ENCODE data around the gene HDAC7. TPM values are rescaled to one million over a fixed set of nuclear protein-coding genes. Genes with fewer than 3 reads are reported as not detected.

The HDAC7 gene
- total and polyA plus RNA-seq, 4 donors: 3.5 to 14.7 (median 7.2) TPM

DNA sequence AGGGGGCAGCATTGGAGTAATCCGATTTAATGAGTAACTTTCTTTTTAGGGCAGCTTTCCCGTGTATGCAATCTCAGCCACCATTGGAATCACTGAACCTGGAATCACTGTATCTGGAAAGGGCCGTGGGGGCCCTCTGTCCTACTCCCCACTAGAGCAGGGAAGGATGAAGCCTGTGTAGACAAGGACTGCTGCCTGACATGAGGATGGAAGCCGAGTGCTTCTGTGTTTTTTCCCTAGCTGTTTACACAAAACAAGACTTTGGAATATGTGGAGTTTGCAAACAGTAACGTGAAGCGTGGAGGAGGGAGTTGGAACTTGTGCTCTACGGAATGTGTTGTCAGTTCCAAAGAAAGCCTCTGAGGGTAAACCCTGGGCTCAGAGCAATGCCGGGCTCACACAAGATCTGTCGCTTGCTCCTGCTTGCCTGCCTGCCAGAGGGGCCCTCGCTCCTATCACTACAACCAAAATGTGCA, 32.4 kb upstream of the HDAC7 start:
- 31% methylated on average over 10 of the region's 10 CpGs for WGBS
- no peak for TF ChIP-seq TAF1 (conservative IDR thresholded peaks at IDR 0.05)
- TF ChIP-seq SP1 (IDR thresholded peaks at IDR 0.05): peak; percentile 97
- TF ChIP-seq, protein P1, sequence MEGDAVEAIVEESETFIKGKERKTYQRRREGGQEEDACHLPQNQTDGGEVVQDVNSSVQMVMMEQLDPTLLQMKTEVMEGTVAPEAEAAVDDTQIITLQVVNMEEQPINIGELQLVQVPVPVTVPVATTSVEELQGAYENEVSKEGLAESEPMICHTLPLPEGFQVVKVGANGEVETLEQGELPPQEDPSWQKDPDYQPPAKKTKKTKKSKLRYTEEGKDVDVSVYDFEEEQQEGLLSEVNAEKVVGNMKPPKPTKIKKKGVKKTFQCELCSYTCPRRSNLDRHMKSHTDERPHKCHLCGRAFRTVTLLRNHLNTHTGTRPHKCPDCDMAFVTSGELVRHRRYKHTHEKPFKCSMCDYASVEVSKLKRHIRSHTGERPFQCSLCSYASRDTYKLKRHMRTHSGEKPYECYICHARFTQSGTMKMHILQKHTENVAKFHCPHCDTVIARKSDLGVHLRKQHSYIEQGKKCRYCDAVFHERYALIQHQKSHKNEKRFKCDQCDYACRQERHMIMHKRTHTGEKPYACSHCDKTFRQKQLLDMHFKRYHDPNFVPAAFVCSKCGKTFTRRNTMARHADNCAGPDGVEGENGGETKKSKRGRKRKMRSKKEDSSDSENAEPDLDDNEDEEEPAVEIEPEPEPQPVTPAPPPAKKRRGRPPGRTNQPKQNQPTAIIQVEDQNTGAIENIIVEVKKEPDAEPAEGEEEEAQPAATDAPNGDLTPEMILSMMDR (IDR thresholded peaks at IDR 0.05; ENCODE audit: low read depth, low read length, missing input control): no peak
- TF ChIP-seq GABPA (IDR thresholded peaks at IDR 0.05 in 1 of 2, conservative IDR thresholded peaks at IDR 0.05 in 1 of 2): no peak
- TF ChIP-seq YY1 (IDR thresholded peaks at IDR 0.05): peak; percentile 65
- TF ChIP-seq REST (IDR thresholded peaks at IDR 0.05): peak; percentile 79
- TF ChIP-seq HNF4A (conservative IDR thresholded peaks at IDR 0.05): peak; percentile 93 to 98
- peak; percentile 19 to 41 for TF ChIP-seq RAD21 (IDR thresholded peaks at IDR 0.05)
- peak; percentile 85 for TF ChIP-seq HNF4G (IDR thresholded peaks at IDR 0.05)
- peak; percentile 14 for TF ChIP-seq NR2F2 (IDR thresholded peaks at IDR 0.05)
- TF ChIP-seq JUND (IDR thresholded peaks at IDR 0.05): peak; percentile 47 to 77
- TF ChIP-seq, protein P2, sequence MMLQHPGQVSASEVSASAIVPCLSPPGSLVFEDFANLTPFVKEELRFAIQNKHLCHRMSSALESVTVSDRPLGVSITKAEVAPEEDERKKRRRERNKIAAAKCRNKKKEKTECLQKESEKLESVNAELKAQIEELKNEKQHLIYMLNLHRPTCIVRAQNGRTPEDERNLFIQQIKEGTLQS (IDR thresholded peaks at IDR 0.05): no peak
- peak; percentile 97 for TF ChIP-seq FOXA1 (IDR thresholded peaks at IDR 0.05)
- TF ChIP-seq EGR1 (IDR thresholded peaks at IDR 0.05; ENCODE audit: low read depth in 2 of 2): peak in 1 of 2 donors; percentile 35
- peak; percentile 78 for TF ChIP-seq ZBTB33 (IDR thresholded peaks at IDR 0.05)
- TF ChIP-seq, protein P3, sequence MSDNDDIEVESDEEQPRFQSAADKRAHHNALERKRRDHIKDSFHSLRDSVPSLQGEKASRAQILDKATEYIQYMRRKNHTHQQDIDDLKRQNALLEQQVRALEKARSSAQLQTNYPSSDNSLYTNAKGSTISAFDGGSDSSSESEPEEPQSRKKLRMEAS (IDR thresholded peaks at IDR 0.05): peak; percentile 84
- peak; percentile 99 for TF ChIP-seq FOXA2 (IDR thresholded peaks at IDR 0.05)
- TF ChIP-seq RXRA (IDR thresholded peaks at IDR 0.05): peak; percentile 77 to 91
- peak overlapping the region in 1 of 2 donors; percentile 22 for H3K9ac ChIP-seq (ENCODE audit: low read depth in 1 of 2, low read length in 2 of 2)

More for the DNA sequence above, 32.4 kb upstream of the HDAC7 start:
- Histone ChIP-seq H3K4me3 (ENCODE audit: low read depth in 1 of 3, low read length in 3 of 3) (no peak overlapping the region), H3K9me3 (ENCODE audit: control insufficient read depth in 4 of 4, low read length in 3 of 4) (no peaks in the 10 kb centered on the region), H3K27ac (ENCODE audit: low read depth in 1 of 2, low read length in 2 of 2) (peak overlapping the region; percentile 71 to 87), H3K4me1 (ENCODE audit: control insufficient read depth in 4 of 4, insufficient read depth in 4 of 4, low read length in 3 of 4) (peaks cover 7 to 47% (median 41%) of the 10 kb centered on the region in 4 donors), H3K27me3 (ENCODE audit: control insufficient read depth in 4 of 4, insufficient read depth in 4 of 4, low read length in 3 of 4) (no peaks in the 10 kb centered on the region), H3K36me3 (ENCODE audit: control insufficient read depth in 4 of 4, insufficient read depth in 3 of 4, low read depth in 1 of 4, low read length in 3 of 4) (no peaks in the 10 kb centered on the region)
- no peak for DNase-seq (ENCODE audit: low spot score)

All from liver (tissue), 9 donors.